HG03159 (cell line): Measurements from ENCODE around the gene OR3A1.
"Not testable (repeated sequence)": the region's sequence is repeated elsewhere in the genome, so short reads cannot be mapped to it uniquely, and the experiment has no call there.

ENCODE experiments used
- ATAC-seq: cut with Tn5 transposase; IDR thresholded peaks from one replicate; pipeline ENCODE4 v1.9.1; 2021; ENCODE audit warnings: mild to moderate bottlenecking, moderate library complexity; ENCODE audit not compliant: unreplicated experiment

The OR3A1 gene

DNA sequence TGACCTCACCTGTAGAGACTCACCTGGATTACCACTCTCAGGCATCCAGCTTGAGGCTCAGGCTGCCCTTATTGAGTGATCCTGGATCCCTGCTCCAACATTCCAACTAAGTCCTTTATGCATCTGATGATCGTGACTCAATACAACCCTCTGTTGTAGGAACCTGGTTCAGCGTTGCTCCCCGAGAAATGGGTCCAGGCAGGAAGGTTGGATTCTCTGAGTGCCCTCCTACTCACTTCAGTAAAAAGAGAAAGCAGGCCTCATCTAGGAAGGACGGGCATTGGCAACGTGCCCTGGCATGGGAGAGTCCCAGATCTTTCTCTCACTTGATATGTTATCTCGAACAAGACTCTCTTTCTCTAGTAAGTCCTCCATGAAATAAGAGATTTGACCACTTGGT lies at the start of gene OR3A1:
OR3A1 (minus strand) TSS at position 101 of the 400 bp plus-strand sequence. CDS start 5,778 bp downstream, outside the sequence.
- ATAC-seq = no peak

DNA sequence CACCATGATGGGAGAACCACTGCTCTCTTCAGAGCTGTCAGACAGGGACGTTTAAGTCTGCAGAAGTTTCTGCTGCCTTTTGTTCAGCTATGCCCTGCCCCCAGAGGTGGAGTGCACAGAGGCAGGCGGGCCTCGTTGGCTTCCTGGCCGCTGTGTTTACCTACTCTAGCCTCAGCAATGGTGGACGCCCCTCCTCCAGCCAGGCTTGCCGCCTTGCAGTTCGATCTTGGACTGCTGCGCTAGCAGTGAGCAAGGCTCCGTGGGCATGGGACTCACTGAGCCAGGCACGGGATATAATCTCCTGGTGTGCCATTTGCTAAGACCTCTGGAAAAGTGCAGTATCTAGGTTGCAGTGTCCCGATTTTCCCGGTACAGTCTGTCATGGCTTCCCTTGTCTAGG lies 44.6 kb upstream of the OR3A1 start:
- not testable (repeated sequence) for ATAC-seq

DNA sequence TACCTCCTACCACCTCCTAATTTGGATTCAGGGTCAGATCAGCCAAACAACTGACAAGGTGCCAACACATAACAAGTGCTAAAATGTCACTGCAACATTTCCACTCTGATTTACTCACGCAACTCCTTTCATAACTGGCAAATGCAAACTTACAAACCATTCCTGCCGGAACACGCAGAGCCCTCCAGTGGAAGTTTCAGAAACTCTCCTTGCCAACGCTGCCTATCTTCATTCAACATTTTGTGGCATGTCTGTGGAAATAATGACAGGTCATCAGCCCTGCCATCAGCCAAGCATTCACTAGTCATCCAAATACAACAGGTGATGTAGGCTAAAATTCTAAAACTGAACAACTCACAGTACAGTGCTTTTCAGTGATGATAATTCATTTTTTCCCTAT lies 37.7 kb upstream of the OR3A1 start:
- no peak for ATAC-seq

GRCh38 chr17:3318336-3318735 lies 20.2 kb upstream of the OR3A1 start:
- ATAC-seq = no peak

- ATAC-seq = no peak
Observed at GRCh38 chr17:3316836-3317235, 18.7 kb upstream of the OR3A1 start.

- ATAC-seq = no peak
Observed at GRCh38 chr17:3308603-3309002, 10.4 kb upstream of the OR3A1 start.

DNA sequence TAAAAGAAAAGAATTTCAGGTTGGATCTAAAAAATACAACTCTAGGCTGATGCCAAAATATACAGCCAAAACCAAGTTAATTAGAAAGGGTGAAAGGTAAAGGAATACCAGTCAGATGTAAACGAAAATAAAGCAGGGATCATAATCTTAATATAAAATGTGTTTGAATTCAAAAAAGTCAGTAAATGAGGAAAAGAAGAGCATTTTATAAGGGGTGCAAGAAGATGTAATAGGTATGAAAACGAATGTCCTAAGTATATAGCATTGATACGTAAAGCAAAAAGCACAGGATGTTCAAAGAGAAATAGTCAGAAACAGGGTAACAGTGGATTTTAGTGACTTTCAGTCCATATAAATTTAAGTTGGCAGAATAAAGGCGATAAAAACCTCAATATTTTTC lies 2.5 kb downstream of the OR3A1 start:
- ATAC-seq = no peak

DNA sequence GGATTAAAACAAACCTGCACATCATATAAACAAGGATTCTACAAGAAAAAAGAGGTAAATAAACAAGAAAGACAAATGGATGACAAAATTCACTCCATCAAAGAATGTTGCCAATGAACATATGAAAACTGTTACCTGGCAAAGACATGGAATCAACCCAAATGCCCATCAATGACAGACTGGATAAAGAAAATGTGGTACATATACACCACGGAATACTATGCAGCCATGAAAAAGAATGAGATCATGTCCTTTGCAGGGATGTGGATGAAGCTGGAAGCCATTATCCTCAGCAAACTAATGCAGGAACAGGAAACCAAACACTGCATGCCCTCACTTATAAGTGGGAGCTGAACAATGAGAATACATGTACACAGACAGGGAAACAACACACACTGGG lies 4.6 kb downstream of the OR3A1 start:
- not testable (repeated sequence) for ATAC-seq

- ATAC-seq = no peak
Observed at GRCh38 chr17:3282901-3283300, 15.3 kb downstream of the OR3A1 start.

GRCh38 chr17:3276126-3276525 lies 22.0 kb downstream of the OR3A1 start:
- ATAC-seq = no peak

DNA sequence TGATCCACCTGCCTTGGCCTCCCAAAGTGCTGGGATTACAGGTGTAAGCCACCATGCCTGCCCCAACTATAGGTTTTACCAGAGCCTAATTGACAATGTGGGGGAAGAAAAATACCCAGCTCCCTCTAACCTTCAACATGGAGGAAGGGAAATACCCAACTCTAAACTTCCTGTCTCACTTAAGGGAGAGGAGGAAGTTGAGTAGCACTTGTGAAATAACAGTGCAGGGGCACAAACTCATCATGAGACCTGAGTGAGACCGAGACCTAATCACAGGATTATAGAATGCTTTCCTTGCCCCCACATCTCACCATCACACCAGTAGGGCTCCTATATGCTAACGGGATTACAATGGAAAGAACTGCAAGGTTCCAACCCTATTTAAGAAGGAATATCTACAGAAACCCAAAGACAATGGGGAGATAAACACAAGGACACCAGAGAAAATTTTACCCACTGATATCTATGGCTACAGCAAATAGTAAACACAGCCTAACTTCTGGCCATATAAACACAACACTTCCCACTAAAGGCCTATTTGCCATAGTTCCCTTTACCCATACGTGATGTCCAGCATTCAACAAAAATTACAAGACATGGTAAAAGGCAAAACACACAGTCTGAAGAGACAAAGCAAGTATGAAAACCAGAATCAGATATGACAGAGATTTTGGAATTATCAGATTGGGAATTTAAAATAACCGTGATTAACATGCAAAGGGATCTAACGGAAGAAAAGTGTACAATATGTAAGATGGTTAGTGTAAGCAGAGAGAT lies 26.9 kb downstream of the OR3A1 start:
- no peak for ATAC-seq

- no peak for ATAC-seq
Observed at GRCh38 chr17:3260600-3260999, 37.6 kb downstream of the OR3A1 start.

- ATAC-seq = no peak
Observed at GRCh38 chr17:3260163-3260562, 38.0 kb downstream of the OR3A1 start.

DNA sequence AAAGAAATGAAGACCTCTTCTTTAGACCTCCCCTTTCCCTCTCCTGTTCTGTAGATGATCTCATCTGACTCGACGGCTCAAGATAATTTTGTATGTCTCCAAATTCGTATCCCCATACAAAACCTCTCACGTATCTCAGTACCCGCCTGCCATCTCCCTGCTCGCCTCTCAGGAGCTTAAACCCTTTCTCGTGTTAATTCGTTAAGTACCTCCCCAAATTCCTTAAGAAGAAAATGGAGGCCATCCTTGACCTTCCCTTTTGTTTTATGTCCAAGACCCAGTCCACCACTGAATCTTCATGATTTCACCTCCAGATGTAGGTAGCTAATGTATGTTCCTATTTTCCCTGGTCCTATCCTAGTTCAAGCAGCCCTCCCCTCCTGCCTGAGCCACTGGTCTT lies 41.6 kb downstream of the OR3A1 start:
- no peak for ATAC-seq

GRCh38 chr17:3249013-3249412 lies 49.1 kb downstream of the OR3A1 start:
- not testable (repeated sequence) for ATAC-seq

DNA sequence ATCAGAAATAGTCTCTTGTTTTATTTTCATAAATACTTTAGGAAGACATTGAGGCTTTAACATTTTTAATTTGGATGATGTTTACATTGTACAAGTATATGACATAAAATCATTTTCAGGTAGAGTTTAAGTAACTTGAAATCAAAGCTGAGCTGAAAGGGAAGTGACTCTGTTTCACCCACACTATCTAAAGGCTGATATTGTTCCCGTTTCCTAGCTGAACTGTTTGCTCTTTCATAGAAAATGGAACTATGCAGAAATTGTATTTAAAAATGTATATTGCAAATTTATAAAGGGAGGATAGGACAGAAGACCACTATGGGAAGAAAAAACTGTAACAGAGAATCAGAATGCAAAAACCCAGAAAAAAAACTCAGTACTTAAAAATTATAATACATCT lies 53.3 kb downstream of the OR3A1 start:
- ATAC-seq = not testable (repeated sequence)

DNA sequence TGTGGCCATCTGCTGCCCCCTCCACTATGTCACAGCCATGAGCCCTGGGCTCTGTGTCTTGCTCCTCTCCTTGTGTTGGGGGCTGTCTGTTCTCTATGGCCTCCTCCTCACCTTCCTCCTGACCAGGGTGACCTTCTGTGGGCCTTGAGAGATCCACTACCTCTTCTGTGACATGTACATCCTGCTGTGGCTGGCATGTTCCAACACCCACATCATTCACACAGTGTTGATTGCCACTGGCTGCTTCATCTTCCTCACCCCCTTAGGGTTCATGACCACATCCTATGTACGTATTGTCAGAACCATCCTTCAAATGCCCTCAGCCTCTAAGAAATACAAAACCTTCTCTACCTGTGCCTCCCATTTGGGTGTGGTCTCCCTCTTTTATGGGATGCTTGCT lies 57.1 kb downstream of the OR3A1 start:
- ATAC-seq = not testable (repeated sequence)
